NOMO-1 treated with dmso at 0.1 percent for 144 hours (cell line): ENCODE data around the gene RGS6.

Experiments used
- DNase-seq: peaks from one replicate; lab custom pipeline; 2025; ENCODE audit not compliant: unreplicated experiment; lab: John Stamatoyannopoulos, UW

Gene RGS6

GRCh38 chr14:71943695-71944018 is 11.4 kb downstream of the RGS6 start:
- DNase-seq, result no peak

- no peak for DNase-seq
Measured at GRCh38 chr14:71947947-71948500, 15.8 kb downstream of the RGS6 start.

GRCh38 chr14:71952381-71953363 is 20.4 kb downstream of the RGS6 start:
- no peak for DNase-seq

GRCh38 chr14:71956920-71957563 is 24.8 kb downstream of the RGS6 start:
- no peak for DNase-seq

GRCh38 chr14:71959055-71959454 is 26.8 kb downstream of the RGS6 start:
- DNase-seq, result no peak

- no peak for DNase-seq
Measured at GRCh38 chr14:71960494-71961353, 28.5 kb downstream of the RGS6 start.

GRCh38 chr14:71961972-71962371 is 29.7 kb downstream of the RGS6 start:
- DNase-seq, result no peak

- no peak for DNase-seq
Measured at GRCh38 chr14:71964716-71965115, 32.5 kb downstream of the RGS6 start.

- DNase-seq, result no peak
Measured at GRCh38 chr14:71966528-71966927, 34.3 kb downstream of the RGS6 start.

GRCh38 chr14:71967704-71968103 is 35.5 kb downstream of the RGS6 start:
- no peak for DNase-seq

- DNase-seq, result no peak
Measured at GRCh38 chr14:71970272-71970671, 38.0 kb downstream of the RGS6 start.

- DNase-seq, result no peak
Measured at GRCh38 chr14:71985538-71986189, 53.4 kb downstream of the RGS6 start.

- DNase-seq, result no peak
Measured at GRCh38 chr14:71988476-71988875, 56.2 kb downstream of the RGS6 start.

- no peak for DNase-seq
Measured at GRCh38 chr14:71988939-71989338, 56.7 kb downstream of the RGS6 start.

GRCh38 chr14:71994416-71994815 is 62.2 kb downstream of the RGS6 start:
- no peak for DNase-seq

GRCh38 chr14:71995741-71996140 is 63.5 kb downstream of the RGS6 start:
- DNase-seq, result no peak

- no peak for DNase-seq
Measured at GRCh38 chr14:71996610-71997009, 64.4 kb downstream of the RGS6 start.

- DNase-seq, result peak; percentile 53
Measured at GRCh38 chr14:72000907-72001306, 68.7 kb downstream of the RGS6 start.

- no peak for DNase-seq
Measured at GRCh38 chr14:72002731-72003130, 70.5 kb downstream of the RGS6 start.

- no peak for DNase-seq
Measured at GRCh38 chr14:72008666-72009065, 76.4 kb downstream of the RGS6 start.

GRCh38 chr14:72010474-72010873 is 78.2 kb downstream of the RGS6 start:
- DNase-seq, result no peak
